Measurements from ENCODE around the gene SUN5.

The SUN5 gene

DNA sequence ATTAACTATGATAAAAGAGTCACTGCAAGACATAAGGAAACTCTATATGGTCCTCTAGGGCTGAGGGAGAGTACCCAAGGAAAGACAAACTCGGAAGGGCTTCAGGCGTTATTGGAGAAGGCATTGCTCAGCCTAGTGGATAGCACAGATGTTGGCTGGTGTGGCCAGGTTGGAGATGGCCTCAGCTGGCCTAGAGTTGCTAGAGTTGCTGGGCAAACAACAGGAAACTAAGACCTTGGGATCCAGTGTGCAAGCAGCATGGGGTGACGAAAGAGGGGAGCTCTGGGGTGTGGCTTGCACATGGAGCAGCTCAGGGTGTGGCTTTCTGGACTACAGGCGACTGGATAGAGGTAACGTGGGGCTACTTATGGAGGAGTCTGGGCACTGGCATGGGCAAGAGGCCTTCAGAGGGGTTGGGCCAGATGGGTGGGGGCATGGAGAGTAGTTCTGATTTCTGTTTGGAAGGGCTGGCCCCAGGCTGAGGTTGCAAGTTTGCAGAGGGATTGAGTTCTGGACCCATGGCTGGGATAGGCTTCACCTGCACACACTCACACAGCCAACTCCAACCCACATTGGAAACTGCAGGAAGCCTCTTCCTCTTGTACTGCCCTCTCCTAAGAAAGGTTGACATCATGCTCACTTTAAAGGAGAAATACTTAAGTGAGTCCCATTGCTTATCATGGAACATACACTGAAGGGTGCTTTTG is 22.0 kb upstream of the SUN5 start:
- no peak for DNase-seq

DNA sequence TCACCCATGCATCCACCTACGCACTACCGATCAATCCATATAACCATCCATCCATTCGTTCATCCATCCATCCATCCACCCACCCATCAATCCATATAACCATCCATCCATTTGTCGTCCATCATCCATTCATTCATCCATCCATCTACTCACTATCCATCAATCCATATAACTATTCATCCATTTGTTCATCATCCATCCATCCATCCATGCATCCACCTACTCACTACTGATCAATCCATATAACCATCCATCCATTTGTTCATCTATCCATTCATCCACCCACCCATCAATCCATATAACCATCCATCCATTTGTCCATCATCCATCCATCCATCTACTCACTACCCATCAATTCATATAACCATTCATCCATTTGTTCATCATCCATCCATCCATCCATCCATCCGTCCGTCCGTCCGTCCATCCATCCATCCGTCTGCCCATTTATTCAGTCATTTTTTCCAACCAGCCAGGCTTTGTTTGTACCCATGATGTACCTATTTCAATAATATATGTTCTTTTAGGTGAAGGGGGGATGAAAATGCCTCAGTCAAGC is 21.2 kb upstream of the SUN5 start:
- DNase-seq: no peak

DNA sequence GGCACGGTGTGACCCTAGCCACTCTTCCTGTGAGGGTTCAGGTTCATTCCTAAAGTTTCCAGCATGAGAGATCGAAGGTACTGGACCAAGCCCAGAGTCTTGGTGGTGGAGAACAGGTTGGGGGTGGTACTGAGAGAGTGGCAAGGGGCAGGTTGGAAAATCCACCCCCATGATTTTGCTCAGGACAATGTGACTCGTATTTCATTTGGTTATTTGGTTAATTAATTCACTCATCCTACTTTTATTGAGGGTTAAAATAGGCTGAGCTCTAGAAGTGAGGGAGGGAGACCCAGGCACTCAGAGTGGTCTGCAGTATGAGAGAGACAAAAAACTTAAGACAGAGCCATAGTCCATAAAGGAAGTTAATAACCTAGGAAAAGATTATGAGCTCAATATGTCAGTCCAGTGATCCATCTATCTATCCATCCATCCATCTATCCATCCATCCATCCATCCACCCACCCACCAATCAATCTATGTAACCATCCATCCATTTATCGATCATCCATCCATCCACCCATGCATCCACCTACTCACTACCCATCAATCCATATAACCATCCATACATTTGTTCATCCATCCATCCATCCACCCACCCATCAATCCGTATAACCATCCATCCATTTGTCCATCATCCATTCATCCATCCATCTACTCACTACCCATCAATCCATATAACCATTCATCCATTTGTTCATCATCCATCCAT is 20.5 kb upstream of the SUN5 start:
- DNase-seq: no peak

DNA sequence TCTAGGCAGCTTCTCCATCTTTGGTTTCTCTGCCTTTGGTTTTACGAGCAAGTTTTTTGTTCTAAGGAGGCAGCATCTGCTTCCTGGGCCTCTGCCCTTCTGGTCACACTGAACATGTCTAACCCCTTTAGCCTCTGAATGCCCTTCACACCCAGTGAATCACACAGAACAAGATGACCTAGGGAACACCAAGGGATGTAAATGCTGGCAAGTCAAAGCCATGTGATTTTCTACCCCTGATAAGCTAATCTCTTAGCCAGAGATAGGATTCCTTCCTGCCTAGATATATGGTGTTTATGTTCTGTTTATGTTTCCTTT is 20.0 kb upstream of the SUN5 start:
- no peak for DNase-seq

DNA sequence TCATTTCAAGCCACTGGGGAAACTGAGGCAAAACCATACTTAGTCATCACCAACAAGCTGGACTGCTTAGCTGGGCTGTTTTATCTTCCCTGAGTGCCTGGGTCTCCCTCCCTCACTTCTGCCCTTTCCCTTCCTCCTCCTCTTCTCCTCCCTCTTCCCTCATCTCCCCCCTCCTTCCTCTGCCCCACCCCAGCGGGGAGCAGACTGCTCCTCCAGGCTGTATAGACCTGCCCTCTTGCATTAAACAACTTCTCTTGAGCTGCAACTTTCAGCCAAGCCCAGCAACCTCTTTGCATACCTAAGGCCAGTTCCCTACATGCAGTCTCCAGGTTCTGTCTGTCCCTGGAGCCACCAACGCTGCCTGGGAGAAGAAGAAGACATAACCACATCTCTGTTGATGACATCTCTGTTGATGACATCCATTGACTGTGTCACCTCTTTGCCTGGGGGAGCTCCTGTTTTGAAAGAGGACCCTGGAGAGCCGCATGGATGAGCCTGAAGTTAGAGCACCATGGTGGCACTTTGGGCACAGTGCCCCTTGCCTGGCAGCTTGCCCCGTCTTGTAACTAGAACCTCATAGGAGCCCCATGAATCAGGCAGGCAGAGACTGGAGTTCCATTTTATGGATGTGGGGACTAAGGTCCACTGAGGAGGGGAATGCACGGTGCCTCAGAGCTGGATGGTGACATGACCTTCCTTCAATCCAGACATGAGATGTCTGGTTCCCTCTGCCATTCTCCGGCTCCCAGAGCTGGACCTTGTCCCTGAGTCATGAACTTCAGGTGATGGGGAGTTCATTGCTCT is 19.4 kb upstream of the SUN5 start:
- no peak for DNase-seq

DNA sequence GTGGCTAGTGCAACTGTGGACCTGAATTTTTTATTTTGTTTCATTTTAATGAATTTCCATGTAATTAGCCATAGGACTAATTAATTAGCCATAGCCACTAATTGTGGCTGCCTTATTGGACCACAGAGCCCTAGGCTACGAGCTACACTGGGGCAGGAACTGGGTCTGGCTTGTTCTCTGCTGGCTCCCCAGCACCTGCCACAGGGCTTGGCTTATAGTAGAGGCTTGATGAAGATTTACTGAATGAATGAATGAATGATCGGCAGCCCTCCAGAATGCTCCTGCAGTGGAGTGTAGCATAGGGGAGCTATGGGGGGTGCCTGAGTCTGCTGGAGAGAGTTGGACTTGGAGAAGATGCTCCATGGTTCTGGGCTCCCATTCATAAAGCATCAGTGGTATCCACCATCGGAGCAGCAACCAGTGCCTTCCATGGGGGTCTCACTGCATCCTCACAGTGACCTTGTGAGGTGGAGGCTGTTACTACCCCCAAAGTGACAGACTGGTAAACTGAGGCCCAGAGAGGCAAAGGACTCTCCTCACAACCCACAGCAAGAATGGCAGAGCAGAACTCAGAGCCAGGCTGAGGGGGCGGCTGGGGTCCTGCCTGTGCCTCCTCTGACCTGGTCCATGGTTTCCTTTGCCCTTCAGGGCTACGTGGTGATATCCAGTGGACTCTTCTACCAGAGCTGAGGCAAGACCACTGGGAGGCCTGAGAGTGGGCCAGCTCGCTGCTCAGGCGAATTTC is 18.6 kb upstream of the SUN5 start:
- no peak for DNase-seq

DNA sequence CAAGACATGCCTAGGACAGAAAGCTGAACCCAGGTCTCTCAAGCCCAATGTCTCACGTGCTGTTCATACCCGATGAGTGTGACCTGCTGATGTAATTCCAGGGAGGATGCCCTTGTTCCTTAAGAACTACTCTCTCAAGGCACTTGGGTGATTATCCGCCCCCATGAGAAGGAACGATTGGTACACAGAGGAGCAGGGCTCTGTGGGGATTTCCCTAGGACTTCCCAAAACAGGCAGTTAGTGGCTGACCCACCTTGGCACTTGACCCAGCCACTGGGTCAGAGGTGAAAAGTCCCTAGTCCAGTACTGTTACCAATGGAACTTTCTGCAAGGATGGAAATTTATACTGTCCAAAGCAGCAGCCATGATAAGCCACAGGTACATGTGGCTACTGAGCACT is 18.1 kb upstream of the SUN5 start:
- DNase-seq: no peak

DNA sequence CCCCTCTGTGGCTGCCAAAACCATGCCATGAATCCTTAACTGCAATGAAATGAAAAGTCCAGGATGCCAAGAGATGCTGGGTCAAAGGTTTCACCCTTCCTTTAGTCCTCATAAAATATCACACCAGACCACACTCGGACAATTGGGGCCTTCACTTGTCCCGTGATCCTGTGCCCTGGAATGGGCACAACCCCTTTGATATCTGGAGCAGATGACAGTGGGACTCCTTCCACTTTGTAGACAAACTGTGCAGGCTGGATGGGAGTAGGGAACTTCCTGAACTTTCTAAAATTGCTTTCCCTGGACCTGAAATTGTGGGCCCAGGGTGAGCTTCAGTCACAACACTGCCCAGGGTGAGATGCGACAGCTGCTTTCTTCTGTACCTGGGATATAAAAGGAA is 17.6 kb upstream of the SUN5 start:
- no peak for DNase-seq

DNA sequence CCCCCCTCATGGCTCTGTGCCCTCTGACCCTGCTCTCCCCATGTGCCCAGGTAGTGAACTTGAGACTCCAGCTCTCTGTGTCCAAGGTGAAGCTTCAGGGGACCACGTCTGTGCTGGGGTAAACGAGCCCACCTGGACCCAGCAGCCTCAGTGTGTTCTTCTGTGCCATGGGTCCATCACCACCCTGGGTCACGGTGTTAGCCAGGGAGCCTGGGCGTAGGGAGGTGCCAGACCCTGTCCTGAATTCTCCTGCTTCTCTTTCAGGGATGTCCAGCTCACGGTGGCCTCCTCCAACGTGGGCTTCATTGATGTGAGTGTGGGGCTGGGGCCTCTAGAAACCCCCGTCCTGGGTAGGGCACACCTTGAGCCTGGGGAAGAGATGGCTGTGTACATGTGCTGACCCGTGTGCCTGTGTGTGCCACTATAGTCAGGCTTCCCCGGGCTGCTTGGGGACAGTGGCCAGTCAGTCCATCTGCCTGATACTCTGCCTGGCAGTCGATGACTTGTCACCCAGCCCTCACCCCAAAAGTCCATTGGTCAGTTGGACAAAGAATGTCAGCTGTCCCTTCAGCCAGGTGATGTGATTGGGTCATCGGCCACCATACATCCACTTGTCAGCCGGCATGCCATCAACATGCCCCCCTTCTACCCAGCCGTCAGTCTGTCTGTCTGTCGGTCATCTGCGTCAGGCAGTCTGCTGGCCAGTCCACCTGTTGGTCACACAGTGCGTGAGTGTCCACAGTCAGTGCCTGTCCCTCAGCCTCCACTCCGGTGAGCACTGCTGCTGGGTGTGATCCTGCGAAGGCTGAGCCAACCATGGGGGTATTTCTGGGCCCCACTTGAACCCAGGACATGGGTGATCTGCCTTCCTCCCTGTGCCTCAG is 16.3 kb upstream of the SUN5 start:
- DNase-seq: no peak

DNA sequence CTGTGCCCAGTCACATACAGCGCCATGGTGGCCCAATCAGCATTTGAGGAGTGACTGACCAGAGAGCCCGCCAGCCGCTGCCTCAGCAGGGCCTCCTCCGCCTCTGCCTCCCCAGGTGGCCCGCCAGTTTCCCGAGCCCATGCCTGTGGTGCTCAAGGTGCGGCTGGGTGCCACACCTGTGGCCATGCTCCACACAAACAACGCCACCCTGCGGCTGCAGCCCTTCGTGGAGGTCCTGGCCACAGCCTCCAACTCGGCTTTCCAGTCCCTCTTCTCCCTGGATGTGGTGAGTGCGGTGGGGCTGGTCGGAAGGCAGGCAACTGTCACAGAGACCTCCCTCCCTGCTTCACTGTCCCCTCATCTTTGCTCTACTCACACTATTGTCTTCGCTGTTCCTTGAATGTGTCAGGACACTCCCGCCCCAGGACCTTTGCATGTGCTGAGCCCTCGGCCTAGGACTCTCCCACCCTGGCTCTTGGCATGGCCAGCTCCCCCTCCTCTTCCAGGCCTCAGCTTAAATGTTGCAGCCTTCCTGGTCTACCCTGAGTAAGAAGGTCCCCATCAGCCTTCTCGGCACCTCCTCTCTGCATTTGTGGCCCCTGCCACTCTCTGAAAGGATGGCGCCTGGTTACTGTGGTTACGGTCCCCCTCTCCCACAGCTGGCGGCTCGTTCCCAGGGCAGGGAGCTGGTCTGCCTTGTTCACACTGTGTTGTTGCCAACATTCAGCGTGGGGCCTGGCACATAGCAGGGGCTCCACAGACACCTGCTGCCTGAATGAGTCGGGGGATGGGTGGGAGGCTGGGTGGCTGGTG is 15.4 kb upstream of the SUN5 start:
- no peak for DNase-seq

DNA sequence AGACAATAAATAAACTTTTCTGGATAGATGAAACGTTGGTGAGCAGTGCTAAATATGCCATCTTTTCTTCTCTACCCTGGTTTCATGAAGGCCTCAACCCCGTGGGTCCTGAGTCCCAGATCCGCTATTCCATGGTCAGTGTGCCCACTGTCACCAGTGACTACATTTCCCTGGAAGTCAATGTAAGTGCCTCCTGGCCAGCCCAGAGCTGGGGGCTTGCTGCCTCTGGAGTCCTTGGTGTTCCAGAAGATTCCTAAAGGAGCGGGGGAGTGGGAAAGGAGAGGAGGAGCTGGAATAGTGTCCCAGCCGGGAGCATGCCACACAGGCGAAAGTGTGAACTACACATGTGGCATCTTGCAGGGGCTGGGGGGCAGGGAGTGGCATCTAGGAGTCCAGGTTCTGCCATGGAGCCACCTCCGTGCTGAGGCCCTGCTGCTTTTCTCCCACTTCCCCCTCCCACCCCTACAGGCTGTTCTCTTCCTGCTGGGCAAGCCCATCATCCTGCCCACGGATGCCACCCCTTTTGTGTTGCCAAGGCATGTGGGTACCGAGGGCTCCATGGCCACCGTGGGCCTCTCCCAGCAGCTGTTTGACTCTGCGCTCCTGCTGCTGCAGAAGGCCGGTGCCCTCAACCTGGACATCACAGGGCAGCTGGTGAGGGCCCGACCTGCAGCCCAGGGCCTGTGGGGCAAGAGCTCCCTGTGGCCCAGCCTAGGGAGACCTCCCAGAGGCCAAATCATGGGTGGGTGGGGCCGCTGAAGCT is 14.1 kb upstream of the SUN5 start:
- no peak for DNase-seq

DNA sequence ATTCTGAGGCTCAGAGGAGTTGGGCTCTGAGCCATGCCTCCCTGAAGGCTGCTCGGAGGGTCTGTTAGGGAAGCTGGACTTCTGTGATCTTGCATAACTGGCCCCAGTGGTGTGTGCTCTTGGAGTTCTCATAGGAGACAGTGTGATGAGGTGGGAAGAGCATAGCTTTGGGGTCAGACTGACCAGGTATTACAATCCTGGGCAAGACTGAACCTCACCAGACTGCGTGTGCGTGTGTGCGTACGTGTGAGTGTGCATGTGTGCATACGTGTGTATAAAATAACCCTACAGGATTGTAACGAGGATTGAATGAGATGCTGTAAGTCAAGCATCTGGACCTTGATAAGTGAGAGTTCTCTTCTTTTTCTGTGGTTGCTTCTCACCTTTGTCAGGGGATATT is 13.3 kb upstream of the SUN5 start:
- DNase-seq: no peak

DNA sequence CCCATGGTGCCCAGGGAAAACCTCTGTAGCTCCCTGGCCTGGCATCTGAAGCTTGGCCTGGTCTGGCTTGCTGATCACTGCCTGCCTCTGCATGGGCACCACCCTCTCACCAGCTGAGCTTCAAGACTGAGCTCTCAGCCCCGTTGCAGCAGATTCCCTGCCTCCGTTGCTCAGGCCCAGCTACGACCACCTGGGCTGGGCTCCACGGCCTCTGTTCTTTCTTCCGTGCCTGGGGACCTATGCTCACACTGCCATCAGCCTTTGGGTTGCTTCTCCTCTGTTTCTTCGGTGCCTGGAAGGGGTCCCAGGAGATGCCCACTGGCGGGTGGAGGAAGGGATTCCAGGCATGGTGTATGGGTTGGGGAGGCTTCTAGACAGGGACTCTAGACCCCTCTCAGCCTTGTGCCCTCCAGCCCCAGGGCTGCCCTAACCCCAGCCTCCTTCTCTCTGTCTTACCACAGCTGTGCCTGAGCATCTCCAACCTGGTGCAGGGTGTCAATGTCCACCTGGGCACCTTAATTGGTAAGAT is 12.4 kb upstream of the SUN5 start:
- no peak for DNase-seq

DNA sequence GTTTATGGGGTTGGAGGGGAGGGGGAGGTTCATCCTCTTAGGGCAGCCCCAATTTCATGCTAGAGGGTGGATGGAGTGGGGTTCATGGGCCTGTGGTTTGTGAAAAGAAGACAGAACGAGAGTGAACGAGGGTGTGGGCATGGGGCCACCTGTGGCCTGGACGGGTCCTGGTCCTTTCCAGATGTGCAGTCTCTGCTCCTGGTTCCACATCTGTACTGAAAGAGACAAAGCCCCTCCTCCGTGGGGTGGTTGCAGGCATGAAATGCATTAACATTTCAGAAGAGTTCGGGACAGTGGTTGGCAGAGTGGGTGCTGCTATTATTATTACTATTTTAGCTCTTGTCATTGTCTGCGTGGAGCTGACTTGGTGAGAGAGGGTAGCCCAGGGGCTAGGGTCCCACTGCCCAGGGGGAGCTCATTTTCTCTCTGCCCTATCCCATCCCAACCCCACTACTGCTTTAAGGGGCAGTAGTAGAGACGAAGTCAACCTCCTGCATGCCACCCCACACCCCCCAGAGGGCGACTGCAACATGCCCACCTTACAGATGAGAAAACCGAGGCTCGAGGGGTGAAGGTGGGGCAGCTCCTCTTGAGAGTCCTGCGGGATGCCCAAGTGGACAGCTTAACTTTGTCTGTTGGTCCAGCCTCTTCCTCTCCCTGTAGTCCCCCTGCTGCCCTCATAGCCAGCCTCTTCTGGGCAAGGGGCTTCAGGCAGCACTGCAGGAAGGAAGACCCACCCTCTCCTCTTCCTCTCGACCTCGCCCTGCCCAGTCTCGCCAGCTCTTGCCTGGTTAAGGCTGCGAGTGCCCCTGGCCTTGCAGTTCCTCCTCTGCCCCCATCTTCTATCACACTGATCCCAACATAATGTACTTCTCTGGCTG is 11.7 kb upstream of the SUN5 start:
- no peak for DNase-seq

DNA sequence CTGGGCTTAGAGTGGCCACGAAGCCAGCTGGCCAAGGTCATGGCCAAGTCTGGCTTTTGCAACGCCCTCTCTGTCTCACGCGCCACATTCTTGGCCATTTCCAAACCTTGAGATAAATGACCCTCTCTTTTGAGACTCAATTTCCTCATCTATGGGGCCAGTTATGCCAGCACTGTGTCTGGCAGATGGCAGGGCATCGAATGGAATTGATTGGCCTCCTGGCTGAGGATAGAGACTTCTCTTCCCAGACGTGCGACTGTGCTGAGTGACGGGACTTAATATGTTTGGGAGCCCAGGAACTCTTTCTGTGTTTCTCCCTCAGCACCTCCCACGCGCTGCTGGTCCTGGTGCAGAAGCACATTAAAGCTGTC is 10.9 kb upstream of the SUN5 start:
- no peak for DNase-seq

DNA sequence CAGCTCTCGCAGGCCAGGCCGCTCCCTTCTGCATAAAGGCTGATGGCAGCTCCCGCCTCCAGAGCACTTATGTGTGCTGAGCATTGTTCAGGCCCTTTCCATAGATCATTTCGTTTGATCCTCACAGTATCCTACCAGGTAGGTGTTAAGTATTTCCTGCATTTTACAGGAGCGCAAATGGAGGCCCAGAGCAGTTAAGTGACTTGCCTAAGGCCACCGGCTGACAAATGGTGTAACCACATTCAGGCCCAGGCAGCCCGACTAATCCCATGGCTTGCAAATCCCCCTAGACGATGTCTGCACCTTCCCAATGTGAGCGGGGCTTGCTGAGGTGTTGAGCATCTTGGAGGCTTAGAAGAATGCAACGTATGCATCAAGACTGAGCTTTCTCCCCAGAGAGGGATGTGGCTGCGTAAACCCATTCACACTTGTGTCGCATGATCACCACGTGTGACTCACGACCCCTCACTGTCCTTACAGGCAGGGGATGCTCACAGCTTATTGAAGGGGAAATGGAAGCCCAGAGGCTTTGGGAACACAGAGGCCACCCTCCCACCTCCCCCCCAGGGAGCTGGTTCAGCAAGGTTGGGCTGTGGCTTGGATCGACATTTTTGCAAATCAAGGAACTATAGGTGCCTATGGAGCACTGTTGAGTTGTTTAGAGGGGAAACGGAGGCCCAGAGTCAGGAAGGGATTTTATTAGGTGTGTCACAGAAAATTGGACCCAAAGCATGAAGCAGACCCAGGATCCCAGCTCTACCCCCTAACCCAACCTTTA is 10.3 kb upstream of the SUN5 start:
- DNase-seq: no peak

DNA sequence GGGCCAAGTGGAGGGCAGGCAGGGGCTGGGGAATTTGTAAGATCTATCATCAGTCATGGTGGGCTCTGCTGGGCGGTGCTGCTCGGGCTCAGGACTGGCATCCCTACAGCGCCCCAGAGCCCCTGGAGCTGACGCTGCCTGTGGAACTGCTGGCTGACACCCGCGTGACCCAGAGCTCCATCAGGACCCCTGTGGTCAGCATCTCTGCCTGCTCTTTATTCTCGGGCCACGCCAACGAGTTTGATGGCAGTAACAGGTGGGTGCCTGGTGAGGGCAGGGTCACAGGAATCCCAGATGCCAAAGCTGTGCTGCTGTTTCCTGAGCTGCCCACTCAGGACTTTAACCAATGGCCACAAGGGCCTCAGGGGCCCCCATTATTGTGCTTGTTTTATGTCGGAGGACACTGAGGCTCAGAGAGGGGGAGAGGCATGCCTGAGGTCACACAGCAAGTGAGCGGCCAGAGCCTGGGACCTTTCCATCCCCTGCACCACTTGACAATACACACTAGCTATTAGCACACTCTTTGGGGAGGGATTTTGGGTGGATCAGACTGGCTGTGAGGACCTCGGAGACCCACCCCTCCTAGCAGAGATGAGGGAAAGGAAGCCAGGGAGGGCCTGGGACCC is 9.6 kb upstream of the SUN5 start:
- DNase-seq: no peak
